ENCODE measurements around the gene PALMD. TPM values are rescaled to one million over a fixed set of nuclear protein-coding genes. Genes with fewer than 3 reads are reported as not detected.

PALMD gene
- polyA plus RNA-seq, 2 of the 4 experiments (the other 2 are of a cell fraction), result 0.92 to 3.1 TPM

DNA sequence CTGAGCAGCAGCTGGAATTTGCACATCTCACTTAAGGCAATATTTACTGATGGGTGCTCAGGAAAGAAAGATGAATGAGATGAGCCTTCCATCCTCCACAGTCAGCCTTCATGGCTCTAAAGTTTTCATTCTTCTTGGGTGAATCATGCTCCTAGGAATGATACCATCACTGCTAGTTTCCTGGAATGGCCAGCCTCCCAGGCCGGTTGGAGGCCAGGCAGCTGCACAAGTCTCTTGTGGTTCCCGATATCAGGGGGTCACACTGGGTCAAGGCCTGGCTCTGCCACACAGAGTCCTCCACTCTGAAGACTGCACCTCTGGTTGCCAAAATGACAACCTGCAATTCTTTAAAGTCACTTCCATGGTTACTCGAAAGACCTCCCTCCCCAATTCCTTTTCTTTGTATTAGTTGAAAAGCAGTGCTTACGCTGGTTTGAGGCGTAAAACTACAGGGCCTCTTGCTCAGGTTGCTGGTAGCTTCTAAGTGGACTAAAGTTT lies 46.2 kb upstream of the PALMD start (continued):
- TF ChIP-seq HMGXB4 (CRISPR knock-in tag; IDR thresholded peaks at IDR 0.05; ENCODE audit: borderline replicate concordance), result no peak
- TF ChIP-seq JUNB (IDR thresholded peaks at IDR 0.05), result peak; percentile 64
- TF ChIP-seq ELK1 (IDR thresholded peaks at IDR 0.05; ENCODE audit: low read depth, low read length), result no peak
- no peak for TF ChIP-seq KDM5A (IDR thresholded peaks at IDR 0.05)
- no peak for TF ChIP-seq POLR2A (IDR thresholded peaks at IDR 0.05; ENCODE audit: low read length)

GRCh38 chr1:99600782-99601181 lies 45.1 kb upstream of the PALMD start:
- H3K4me2 ChIP-seq, result no peak overlapping the region
- no peak for FAIRE-seq
- no peak overlapping the region for H3K4me3 ChIP-seq
- H3K4me1 ChIP-seq, result peaks cover 32% of the 10 kb centered on the region
- peak in 1 of 2 experiments; percentile 16 for DNase-seq (ENCODE audit: low read depth in 1 of 2, low spot score in 1 of 2)
- peak overlapping the region; percentile 74 to 80; a peak in 3 of 6 replicates for H3K27ac ChIP-seq
- TF ChIP-seq, protein P1, sequence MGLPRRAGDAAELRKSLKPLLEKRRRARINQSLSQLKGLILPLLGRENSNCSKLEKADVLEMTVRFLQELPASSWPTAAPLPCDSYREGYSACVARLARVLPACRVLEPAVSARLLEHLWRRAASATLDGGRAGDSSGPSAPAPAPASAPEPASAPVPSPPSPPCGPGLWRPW (IDR thresholded peaks at IDR 0.05), result no peak
- TF ChIP-seq EHF (CRISPR knock-in tag; IDR thresholded peaks at IDR 0.05), result no peak
- no peak for TF ChIP-seq KDM5A (IDR thresholded peaks at IDR 0.05)
- TF ChIP-seq HDAC2 (IDR thresholded peaks at IDR 0.05), result no peak
- TF ChIP-seq FOSB (CRISPR knock-in tag; IDR thresholded peaks at IDR 0.05), result no peak
- TF ChIP-seq POLR2AphosphoS2 (conservative IDR thresholded peaks at IDR 0.05; ENCODE audit: low read length), result no peak
- no peak for TF ChIP-seq MAZ (IDR thresholded peaks at IDR 0.05; ENCODE audit: borderline replicate concordance, low read depth, low read length)
- TF ChIP-seq USF2 (IDR thresholded peaks at IDR 0.05), result no peak
- no peak for TF ChIP-seq HOXA7 (CRISPR knock-in tag; IDR thresholded peaks at IDR 0.05)
- no peak for TF ChIP-seq EHMT2 (IDR thresholded peaks at IDR 0.05; ENCODE audit: low read depth)
- TF ChIP-seq POLR2A (IDR thresholded peaks at IDR 0.05; ENCODE audit: low read length), result no peak
- TF ChIP-seq SREBF2 (IDR thresholded peaks at IDR 0.05), result no peak
- no peak for TF ChIP-seq ZC3H11A (IDR thresholded peaks at IDR 0.05)
- no peak for TF ChIP-seq RARB (CRISPR knock-in tag; IDR thresholded peaks at IDR 0.05)
- TF ChIP-seq, protein P2, sequence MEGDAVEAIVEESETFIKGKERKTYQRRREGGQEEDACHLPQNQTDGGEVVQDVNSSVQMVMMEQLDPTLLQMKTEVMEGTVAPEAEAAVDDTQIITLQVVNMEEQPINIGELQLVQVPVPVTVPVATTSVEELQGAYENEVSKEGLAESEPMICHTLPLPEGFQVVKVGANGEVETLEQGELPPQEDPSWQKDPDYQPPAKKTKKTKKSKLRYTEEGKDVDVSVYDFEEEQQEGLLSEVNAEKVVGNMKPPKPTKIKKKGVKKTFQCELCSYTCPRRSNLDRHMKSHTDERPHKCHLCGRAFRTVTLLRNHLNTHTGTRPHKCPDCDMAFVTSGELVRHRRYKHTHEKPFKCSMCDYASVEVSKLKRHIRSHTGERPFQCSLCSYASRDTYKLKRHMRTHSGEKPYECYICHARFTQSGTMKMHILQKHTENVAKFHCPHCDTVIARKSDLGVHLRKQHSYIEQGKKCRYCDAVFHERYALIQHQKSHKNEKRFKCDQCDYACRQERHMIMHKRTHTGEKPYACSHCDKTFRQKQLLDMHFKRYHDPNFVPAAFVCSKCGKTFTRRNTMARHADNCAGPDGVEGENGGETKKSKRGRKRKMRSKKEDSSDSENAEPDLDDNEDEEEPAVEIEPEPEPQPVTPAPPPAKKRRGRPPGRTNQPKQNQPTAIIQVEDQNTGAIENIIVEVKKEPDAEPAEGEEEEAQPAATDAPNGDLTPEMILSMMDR (IDR thresholded peaks at IDR 0.05), result no peak
- TF ChIP-seq GATA3 (IDR thresholded peaks at IDR 0.05; ENCODE audit: borderline replicate concordance), result no peak
- TF ChIP-seq TFCP2L1 (CRISPR knock-in tag; IDR thresholded peaks at IDR 0.05), result no peak
- no peaks in the 10 kb centered on the region for H3K9me3 ChIP-seq
- ChIA-PET POLR2A (no interaction called here), CTCF (interaction anchor here (0.7 kb wide), 1 partner anchor 66 kb away, joined by 3 read pairs; no protein-coding TSS in a partner anchor)
- no peak for ATAC-seq
- WGBS (ENCODE audit: missing lambda C conversion rate), result 55% methylated on average over 3 of the region's 3 CpGs

DNA sequence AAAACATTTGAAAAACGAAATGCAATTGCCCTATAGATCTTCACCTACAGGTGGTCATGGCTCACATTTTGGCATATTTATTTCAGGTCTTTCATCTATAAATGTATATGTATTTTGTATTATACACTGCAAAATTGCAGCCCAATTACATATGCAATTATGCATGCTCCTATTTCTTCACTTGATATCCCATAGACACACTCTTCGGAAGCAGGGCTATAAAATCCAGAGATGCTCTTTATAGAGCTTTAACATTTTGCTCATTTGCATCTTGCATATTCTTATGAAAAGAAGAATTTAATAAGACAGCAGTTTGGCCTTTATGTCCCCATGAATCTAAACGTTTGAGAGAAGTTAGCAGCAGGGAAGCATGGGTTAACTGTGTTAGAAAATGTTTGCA lies 44.7 kb upstream of the PALMD start:
- Histone ChIP-seq H3K9me3 (no peaks in the 10 kb centered on the region), H3K4me2 (no peak overlapping the region), H3K27ac (no peak overlapping the region), H3K4me1 (peaks cover 32% of the 10 kb centered on the region), H3K4me3 (no peak overlapping the region)
- ChIA-PET CTCF (interaction anchor here (0.7 kb wide), 1 partner anchor 67 kb away, joined by 3 read pairs; no protein-coding TSS in a partner anchor), POLR2A (no interaction called here)
- DNase-seq (ENCODE audit: low read depth in 1 of 2, low spot score in 1 of 2) (no peak), ATAC-seq (no peak), FAIRE-seq (no peak)
- 51% methylated on average over 3 of the region's 3 CpGs for WGBS (ENCODE audit: missing lambda C conversion rate)
- no peak for TF ChIP-seq RARB (CRISPR knock-in tag; IDR thresholded peaks at IDR 0.05)
- TF ChIP-seq, protein P2 (IDR thresholded peaks at IDR 0.05), result no peak
- TF ChIP-seq, protein P3, sequence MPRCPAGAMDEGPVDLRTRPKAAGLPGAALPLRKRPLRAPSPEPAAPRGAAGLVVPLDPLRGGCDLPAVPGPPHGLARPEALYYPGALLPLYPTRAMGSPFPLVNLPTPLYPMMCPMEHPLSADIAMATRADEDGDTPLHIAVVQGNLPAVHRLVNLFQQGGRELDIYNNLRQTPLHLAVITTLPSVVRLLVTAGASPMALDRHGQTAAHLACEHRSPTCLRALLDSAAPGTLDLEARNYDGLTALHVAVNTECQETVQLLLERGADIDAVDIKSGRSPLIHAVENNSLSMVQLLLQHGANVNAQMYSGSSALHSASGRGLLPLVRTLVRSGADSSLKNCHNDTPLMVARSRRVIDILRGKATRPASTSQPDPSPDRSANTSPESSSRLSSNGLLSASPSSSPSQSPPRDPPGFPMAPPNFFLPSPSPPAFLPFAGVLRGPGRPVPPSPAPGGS (IDR thresholded peaks at IDR 0.05), result no peak
- no peak for TF ChIP-seq HDAC2 (IDR thresholded peaks at IDR 0.05)
- TF ChIP-seq FOSL2 (IDR thresholded peaks at IDR 0.05), result no peak
- no peak for TF ChIP-seq FOSL2 (CRISPR knock-in tag; IDR thresholded peaks at IDR 0.05)
- no peak for TF ChIP-seq TFCP2L1 (CRISPR knock-in tag; IDR thresholded peaks at IDR 0.05)
- TF ChIP-seq KDM1A (IDR thresholded peaks at IDR 0.05; ENCODE audit: low read depth), result no peak
- no peak for TF ChIP-seq NPAS2 (CRISPR knock-in tag; IDR thresholded peaks at IDR 0.05; ENCODE audit: borderline replicate concordance)
- TF ChIP-seq MAX (IDR thresholded peaks at IDR 0.05), result no peak
- no peak for TF ChIP-seq MYC (IDR thresholded peaks at IDR 0.05; ENCODE audit: borderline replicate concordance, low read length)
- TF ChIP-seq FOSB (CRISPR knock-in tag; IDR thresholded peaks at IDR 0.05), result no peak

Data from A549 (cell line).